GM12878 (cell line): ENCODE results near the gene GRIK2. TPM values are rescaled to one million over a fixed set of nuclear protein-coding genes. Genes with fewer than 3 reads are reported as not detected.

Experiments used
- ATAC-seq: fragments of 200-7000 bp; cut with Tn5 transposase; 3 replicates; pipeline ENCODE4 v1.9.1; 2020; ENCODE audit warnings: mild to moderate bottlenecking, moderate library complexity
- BruUV-seq: library from RNA; stranded (reverse); fragments of 400-500 nt; replicated peaks from 2 replicates; lab custom pipeline; 2021; lab: Mats Ljungman, UMichigan
- CTCF ChIA-PET: fragments of 300-600 bp; sonication (Branson Sonifier 250); formaldehyde crosslinking; extraction: SDS; loops from one replicate; lab custom pipeline; 2021; ENCODE audit warnings: inconsistent platforms; lab: Yijun Ruan, JAX
- POLR2A ChIA-PET: fragments of 350-600 bp; formaldehyde crosslinking; extraction: SDS; loops from one replicate; lab custom pipeline; 2021; ENCODE audit warnings: inconsistent platforms; lab: Charles Lee
- RAD21 ChIA-PET: fragments of 300-600 bp; sonication (Branson Sonifier 250); formaldehyde crosslinking; loops from one replicate; lab custom pipeline; 2023; ENCODE audit warnings: antibody characterized with exemption; ENCODE audit not compliant: unreplicated experiment; lab: Charles Lee
- SMC1A ChIA-PET: fragments of 300-600 bp; sonication (Branson Sonifier 250); formaldehyde crosslinking; loops from one replicate; lab custom pipeline; 2023; ENCODE audit not compliant: unreplicated experiment, uncharacterized antibody; lab: Charles Lee
- DNase-seq: peaks from one replicate; pipeline ENCODE4 v3.0.0-alpha.2; 2011; ENCODE audit warnings: low read depth, low spot score
- FAIRE-seq: peaks from 3 replicates; lab custom pipeline; 2011; peaks lifted over from hg19 to GRCh38; lab: Jason Lieb, UNC
- H2AFZ ChIP-seq: 2 replicates; pipeline ENCODE4 v1.6.0; 2011; ENCODE audit warnings: low read depth, low read length, control low read depth; ENCODE audit not compliant: control insufficient read depth
- H3K27ac ChIP-seq: 2 replicates; pipeline ENCODE4 v1.5.1; 2011; ENCODE audit warnings: control low read depth; ENCODE audit not compliant: control insufficient read depth, insufficient read depth
- H3K27me3 ChIP-seq, 2 experiments: replicated peaks in 1 of 2; 2 replicates each; pipeline versions ENCODE4 v1.6.0 to v1.6.1; 2011; ENCODE audit warnings: low read length in 1 of 2; ENCODE audit not compliant: control insufficient read depth in 2 of 2, insufficient read depth in 2 of 2
- H3K36me3 ChIP-seq, 2 experiments: 2 replicates each; pipeline ENCODE4 v1.5.1; 2011; ENCODE audit warnings: low read length in 1 of 2; ENCODE audit not compliant: control insufficient read depth in 2 of 2, insufficient read depth in 2 of 2
- H3K4me1 ChIP-seq: 2 replicates; pipeline ENCODE4 v1.6.1; 2011; ENCODE audit warnings: mild to moderate bottlenecking, low read length, moderate library complexity, mixed read lengths; ENCODE audit not compliant: control insufficient read depth, insufficient read depth
- H3K4me2 ChIP-seq: 2 replicates; pipeline ENCODE4 v1.6.0; 2011; ENCODE audit warnings: control low read depth; ENCODE audit not compliant: control insufficient read depth, insufficient read depth
- H3K4me3 ChIP-seq: fragments of 200-600 bp; sonication (generic); 2 replicates; pipeline ENCODE4 v1.5.1; 2016
- H3K79me2 ChIP-seq: 2 replicates; pipeline ENCODE4 v1.6.0; 2011; ENCODE audit warnings: low read length; ENCODE audit not compliant: control insufficient read depth, insufficient read depth
- H3K9ac ChIP-seq: 2 replicates; pipeline ENCODE4 v1.8.0; 2011; ENCODE audit warnings: low read length, control low read depth, mixed read lengths; ENCODE audit not compliant: control insufficient read depth, insufficient read depth
- H3K9me3 ChIP-seq: replicated peaks from 3 replicates; pipeline ENCODE4 v1.5.1; 2011; ENCODE audit warnings: mild to moderate bottlenecking, low read length; ENCODE audit not compliant: control insufficient read depth, insufficient read depth
- H4K20me1 ChIP-seq: 2 replicates; pipeline ENCODE4 v1.6.0; 2011; ENCODE audit not compliant: control insufficient read depth, insufficient read depth
- BMI1 ChIP-seq: fragments of 450-650 bp; IDR thresholded peaks from 2 replicates; pipeline ENCODE4 v1.6.1; 2016; ENCODE audit warnings: mild to moderate bottlenecking, moderate library complexity, borderline replicate concordance
- CREB1 ChIP-seq: IDR thresholded peaks from 2 replicates; pipeline ENCODE4 v1.6.1; 2012; ENCODE audit warnings: low read depth, mild to moderate bottlenecking, inconsistent platforms
- HDAC2 ChIP-seq: fragments of 200-600 bp; sonication (generic); IDR thresholded peaks from 2 replicates; pipeline ENCODE4 v1.6.1; 2017
- MLLT1 ChIP-seq: fragments of 450-650 bp; IDR thresholded peaks from 2 replicates; pipeline ENCODE4 v1.6.1; 2016; ENCODE audit warnings: mild to moderate bottlenecking
- MTA2 ChIP-seq: fragments of 450-650 bp; IDR thresholded peaks from 2 replicates; pipeline ENCODE4 v1.6.1; 2016; ENCODE audit warnings: low read depth, mild to moderate bottlenecking, moderate library complexity
- PAX5 ChIP-seq: IDR thresholded peaks from 2 replicates; pipeline ENCODE4 v1.6.1; 2011; ENCODE audit warnings: low read depth, low read length, borderline replicate concordance
- TCF12 ChIP-seq: IDR thresholded peaks from 2 replicates; pipeline ENCODE4 v1.6.1; 2011; ENCODE audit warnings: low read depth, mild to moderate bottlenecking, low read length
- ZBTB33 ChIP-seq: fragments of 450-650 bp; IDR thresholded peaks from 2 replicates; pipeline ENCODE4 v1.6.1; 2017; ENCODE audit warnings: mild to moderate bottlenecking
- WGBS: methylation state at CpG from one replicate; pipeline ENCODE4 v1.1.6; 2016; ENCODE audit warnings: low lambda C conversion rate; ENCODE audit not compliant: insufficient replicate concordance, insufficient coverage; ENCODE audit errors: missing lambda C conversion rate; 5-methylcytosine and 5-hydroxymethylcytosine counted together
- in situ Hi-C: fragments of 300-500 bp; cut with MboI; formaldehyde crosslinking; loops from 9 replicates; pipeline ENCODE4 v1.14.3; 2018; ENCODE audit warnings: mixed read lengths
- intact Hi-C: fragments of 100-400 bp; cut with micrococcal nuclease; formaldehyde crosslinking; loops from one replicate; pipeline ENCODE4 v1.14.2; 2022; ENCODE audit not compliant: unreplicated experiment
- polyA plus RNA-seq, 11 experiments: library from polyadenylated mRNA; depleted of rRNA in 4 of 11; unstranded in 6 of 11; stranded (reverse) in 5 of 11; fragments of >200 nt; fragmentation: Nextera tagmentation in 4 of 11; fragmentation: Illumina TruSeq in 1 of 11; extraction: Ambion mirVana in 4 of 11; extraction: Trizol in 1 of 11; gene quantifications; 1 replicate in 1 of 11; 2 replicates in 10 of 11; pipeline versions ENCODE4 v1.2.1 to v1.2.3, GENCODE V29; 2011 to 2016; ENCODE audit warnings: inconsistent platforms in 2 of 11, missing spikeins in 2 of 11, low read depth in 1 of 11
- total RNA-seq, 4 experiments: library from RNA; depleted of rRNA in 3 of 4; stranded (reverse); fragments of >200 nt in 3 of 4; fragmentation: Illumina TruSeq in 1 of 4; extraction: Trizol in 1 of 4; gene quantifications; 2 replicates each; pipeline versions ENCODE4 v1.2.1 to v1.2.3, GENCODE V29; 2013 to 2021

Gene GRIK2
- total and polyA plus RNA-seq, 10 of the 15 experiments (the other 5 are each of a cell fraction or from before 2014, with no cell fraction given): not detected

GRCh38 chr6:101719521-101719920 lies 326.0 kb downstream of the GRIK2 start:
- ATAC-seq (no peak), FAIRE-seq (no peak), DNase-seq (no peak)
- Histone ChIP-seq H3K36me3 (no peaks in the 10 kb centered on the region), H3K9me3 (no peaks in the 10 kb centered on the region), H3K4me2 (no peak overlapping the region), H3K27ac (no peak overlapping the region), H3K27me3 (no peaks in the 10 kb centered on the region), H4K20me1 (no peaks in the 10 kb centered on the region), H3K9ac (no peak overlapping the region), H2AFZ (no peak overlapping the region), H3K4me1 (no peaks in the 10 kb centered on the region), H3K4me3 (no peak overlapping the region), H3K79me2 (no peaks in the 10 kb centered on the region)
- ChIA-PET POLR2A (interaction anchor here (0.7 kb wide), 1 partner anchor 78 kb away, joined by 7 read pairs; no protein-coding TSS in a partner anchor), SMC1A (no interaction called here), CTCF (no interaction called here), RAD21 (no interaction called here)
- in situ Hi-C loops (no loop called here), intact Hi-C loops (no loop called here)
- no peak for TF ChIP-seq PAX5
- TF ChIP-seq ZBTB33: no peak
- TF ChIP-seq CREB1: no peak
- no peak for TF ChIP-seq HDAC2
- TF ChIP-seq TCF12: no peak
- no peak for TF ChIP-seq MLLT1
- no peak for TF ChIP-seq MTA2
- no peak for TF ChIP-seq BMI1
- BruUV-seq: no TSS peak
- 0% methylated on average over 1 of the region's 1 CpG for WGBS
